ENCODE data around the gene MTNR1B.

MTNR1B gene

GRCh38 chr11:92978271-92979111 lies 9.0 kb downstream of the MTNR1B start:
- no peak for DNase-seq

- no peak for DNase-seq
Measured at GRCh38 chr11:92979176-92979575, 9.7 kb downstream of the MTNR1B start.

GRCh38 chr11:92980312-92980711 lies 10.9 kb downstream of the MTNR1B start:
- no peak for DNase-seq

- DNase-seq: no peak
Measured at GRCh38 chr11:92981508-92982043, 12.1 kb downstream of the MTNR1B start.

- DNase-seq: no peak
Measured at GRCh38 chr11:92986585-92986984, 17.1 kb downstream of the MTNR1B start.

GRCh38 chr11:92993004-92993403 lies 23.6 kb downstream of the MTNR1B start:
- no peak for DNase-seq

GRCh38 chr11:93000511-93001476 lies 31.3 kb downstream of the MTNR1B start:
- DNase-seq: no peak

- no peak for DNase-seq
Measured at GRCh38 chr11:93001806-93002205, 32.4 kb downstream of the MTNR1B start.

- no peak for DNase-seq
Measured at GRCh38 chr11:93002380-93002779, 32.9 kb downstream of the MTNR1B start.

GRCh38 chr11:93005239-93005638 lies 35.8 kb downstream of the MTNR1B start:
- no peak for DNase-seq

GRCh38 chr11:93013646-93014045 lies 44.2 kb downstream of the MTNR1B start:
- no peak for DNase-seq

GRCh38 chr11:93016595-93016994 lies 47.1 kb downstream of the MTNR1B start:
- no peak for DNase-seq

GRCh38 chr11:93017821-93018690 lies 48.6 kb downstream of the MTNR1B start:
- DNase-seq: no peak

- no peak for DNase-seq
Measured at GRCh38 chr11:93020248-93021046, 51.0 kb downstream of the MTNR1B start.

GRCh38 chr11:93024369-93024768 lies 54.9 kb downstream of the MTNR1B start:
- no peak for DNase-seq

- DNase-seq: no peak
Measured at GRCh38 chr11:93025558-93026255, 56.3 kb downstream of the MTNR1B start.

GRCh38 chr11:93028960-93029522 lies 59.6 kb downstream of the MTNR1B start:
- DNase-seq: no peak

- DNase-seq: no peak
Measured at GRCh38 chr11:93031386-93031785, 61.9 kb downstream of the MTNR1B start.

Data from NK-92 treated with Interleukin-12 subunit alpha and Interleukin-12 subunit beta, amount 100 ng/mL, for 24 hours (cell line).